HG03520 (cell line): ENCODE data around the gene EPS8L3.
"Not testable (repeated sequence)": the region's sequence is repeated elsewhere in the genome, so short reads cannot be mapped to it uniquely, and the experiment has no call there.

Experiments used
- ATAC-seq: cut with Tn5 transposase; IDR thresholded peaks from one replicate; pipeline ENCODE4 v1.9.1; 2021; ENCODE audit warnings: mild to moderate bottlenecking, moderate library complexity; ENCODE audit not compliant: unreplicated experiment

Gene EPS8L3

DNA sequence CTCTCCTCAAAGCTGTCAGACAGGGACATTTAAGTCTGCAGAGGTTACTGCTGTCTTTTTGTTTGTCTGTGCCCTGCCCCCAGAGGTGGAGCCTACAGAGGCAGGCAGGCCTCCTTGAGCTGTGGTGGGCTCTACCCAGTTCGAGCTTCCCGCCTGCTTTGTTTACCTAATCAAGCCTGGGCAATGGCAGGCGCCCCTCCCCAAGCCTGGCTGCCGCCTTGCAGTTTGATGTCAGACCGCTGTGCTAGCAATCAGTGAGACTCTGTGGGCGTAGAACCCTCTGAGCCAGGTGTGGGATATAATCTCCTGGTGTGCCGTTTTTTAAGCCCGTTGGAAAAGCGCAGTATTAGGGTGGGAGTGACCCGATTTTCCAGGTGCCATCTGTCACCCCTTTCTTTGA is 15.4 kb downstream of the EPS8L3 start:
- ATAC-seq = not testable (repeated sequence)

- no peak for ATAC-seq
Measured at GRCh38 chr1:109740615-109741373, 22.9 kb downstream of the EPS8L3 start, which contains the start of gene GSTM3. Gene GSTM3, minus strand, starts transcription at chr1:109741038. Its CDS starts 751 bp downstream, at chr1:109740287.

- ATAC-seq = no peak
Measured at GRCh38 chr1:109739738-109740614, 23.7 kb downstream of the EPS8L3 start.

GRCh38 chr1:109733236-109733870 is 30.4 kb downstream of the EPS8L3 start:
- no peak for ATAC-seq

DNA sequence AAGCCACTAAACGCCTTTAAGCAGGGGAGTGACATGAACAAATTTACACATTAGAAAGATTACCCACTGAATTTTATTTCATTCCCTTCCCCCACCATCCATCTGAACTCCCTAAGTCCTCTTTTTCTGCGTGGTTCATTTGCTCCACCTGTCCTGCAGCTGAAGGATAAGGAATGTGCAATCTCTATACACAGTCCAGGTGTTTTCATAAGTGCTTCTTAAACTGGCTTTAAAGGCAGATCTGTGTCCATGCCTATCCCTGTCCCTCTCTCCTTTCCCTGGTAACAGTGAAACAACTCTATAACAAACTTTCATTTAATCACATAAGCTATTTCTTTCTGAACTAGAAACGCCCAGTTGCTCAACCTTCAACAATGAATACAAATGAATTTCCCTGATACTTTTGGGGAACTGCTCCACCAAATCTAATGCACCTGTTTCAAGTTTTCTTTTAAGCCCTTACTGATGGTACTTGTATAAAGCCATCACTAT is 31.3 kb downstream of the EPS8L3 start:
- ATAC-seq = no peak

- no peak for ATAC-seq
Measured at GRCh38 chr1:109730666-109731065, 33.1 kb downstream of the EPS8L3 start.

DNA sequence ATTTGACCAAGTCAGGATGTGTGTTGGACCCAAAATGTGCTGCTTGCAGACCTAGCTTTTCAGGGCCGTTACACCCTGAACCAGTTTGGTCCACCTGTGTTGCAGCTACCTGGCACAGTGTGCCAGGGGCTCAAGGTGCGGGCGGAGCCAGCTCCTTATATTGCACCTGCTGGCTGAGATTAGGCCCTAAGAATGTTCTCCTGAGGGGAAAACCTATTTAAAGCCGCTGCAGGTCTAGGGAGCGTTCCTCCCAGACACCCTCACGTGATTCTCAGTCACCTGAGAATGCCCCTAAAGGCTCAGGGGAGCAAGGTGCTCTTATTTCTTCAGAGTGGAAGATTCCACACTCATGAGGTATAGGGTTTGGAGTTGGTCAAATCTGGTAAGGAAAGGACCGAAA is 34.9 kb downstream of the EPS8L3 start:
- no peak for ATAC-seq

- no peak for ATAC-seq
Measured at GRCh38 chr1:109726728-109727373, 36.9 kb downstream of the EPS8L3 start.

DNA sequence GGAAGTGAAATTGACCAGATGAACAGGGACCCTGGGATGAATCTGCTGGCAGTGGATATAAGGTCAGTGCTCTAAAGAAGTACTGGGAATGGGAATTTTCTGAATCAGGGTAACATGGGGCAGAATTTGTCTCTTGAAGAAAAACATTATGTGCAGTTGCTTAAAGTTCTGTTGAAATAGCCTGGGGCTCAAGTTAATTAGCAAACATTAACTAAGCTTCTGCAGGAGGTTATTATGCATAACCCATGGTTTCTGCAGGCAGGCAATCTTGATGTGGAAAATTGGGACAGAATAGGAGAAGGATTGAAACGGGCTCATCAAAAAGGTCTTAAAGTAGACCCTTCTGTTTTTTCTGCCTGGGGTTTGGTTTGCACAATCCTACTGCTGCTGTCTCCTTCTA is 37.7 kb downstream of the EPS8L3 start:
- no peak for ATAC-seq

GRCh38 chr1:109725510-109725909 is 38.2 kb downstream of the EPS8L3 start:
- no peak for ATAC-seq

- no peak for ATAC-seq
Measured at GRCh38 chr1:109724933-109725332, 38.8 kb downstream of the EPS8L3 start.

DNA sequence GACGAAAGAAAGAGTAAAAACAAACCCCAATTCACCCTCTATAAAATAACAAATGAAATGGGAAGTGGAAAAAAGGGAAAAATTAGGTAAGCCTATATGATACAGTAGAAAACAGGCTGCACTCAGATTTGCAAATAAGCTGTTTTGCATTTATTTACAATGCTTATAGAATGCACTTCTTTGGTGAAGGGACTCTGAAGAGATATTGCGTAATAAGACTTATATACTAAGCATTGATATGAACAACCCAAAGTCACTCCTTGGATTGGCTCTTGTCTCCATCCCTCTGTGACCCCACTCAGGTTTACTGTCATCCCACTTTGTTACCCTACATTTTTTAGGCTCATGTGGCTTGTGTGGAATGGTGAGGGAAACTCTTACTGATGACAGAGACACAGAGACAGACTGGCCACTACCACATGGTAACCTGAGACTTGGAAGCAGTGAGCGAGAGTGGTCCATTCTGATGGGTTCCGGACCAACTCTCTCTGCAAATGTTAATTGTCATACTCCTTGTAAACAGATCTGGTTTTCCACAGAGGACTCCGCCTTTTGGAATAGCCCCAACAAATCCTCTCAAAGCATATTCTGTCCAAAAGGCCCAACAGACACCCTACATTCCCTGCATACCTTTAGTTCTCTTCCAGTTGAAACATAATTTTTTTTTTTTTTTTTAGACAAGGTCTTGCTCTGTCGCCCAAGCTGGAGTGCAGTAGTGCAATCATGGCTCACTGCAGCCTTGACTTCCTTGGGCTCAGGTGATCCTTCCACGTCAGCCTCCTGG is 40.6 kb downstream of the EPS8L3 start:
- ATAC-seq = no peak

DNA sequence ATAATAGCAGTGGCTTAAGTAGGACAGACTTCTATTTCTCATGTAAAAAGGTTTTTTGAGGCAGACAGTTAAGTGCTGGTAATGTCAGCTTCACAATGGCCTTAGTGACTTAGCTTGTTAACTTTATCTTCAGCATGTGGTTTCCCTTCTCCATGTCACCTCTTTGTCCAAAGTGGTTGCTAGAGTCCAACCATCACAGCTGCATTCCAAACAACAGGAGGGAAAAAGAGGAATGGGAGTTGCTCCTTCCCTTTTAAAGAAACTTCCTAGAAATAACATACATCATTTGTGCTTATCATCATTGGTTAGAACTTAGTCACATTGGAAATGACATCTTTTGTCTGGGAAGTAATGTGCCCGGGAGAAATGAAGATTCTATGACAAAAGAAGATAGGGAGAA is 41.8 kb downstream of the EPS8L3 start:
- ATAC-seq = no peak

DNA sequence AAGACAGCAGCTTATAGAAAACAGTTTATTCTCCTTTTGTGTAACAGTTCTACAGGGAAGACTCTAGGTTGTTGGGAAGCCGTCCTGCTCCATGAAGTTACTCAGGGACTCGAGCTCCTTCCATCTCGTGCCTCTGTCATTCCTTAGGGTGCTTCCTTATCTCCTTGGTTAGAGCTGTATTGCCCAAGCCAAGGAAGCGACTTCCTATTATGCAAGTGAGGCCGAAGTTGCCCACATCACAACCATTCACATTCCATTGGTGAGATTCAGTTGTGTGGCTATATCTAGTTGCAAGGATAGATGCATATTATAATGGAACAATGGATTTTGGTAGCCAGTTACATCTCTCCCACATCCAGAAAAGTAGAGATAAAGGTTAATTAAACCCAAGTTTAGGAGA is 42.7 kb downstream of the EPS8L3 start:
- ATAC-seq = no peak

- no peak for ATAC-seq
Measured at GRCh38 chr1:109719337-109719837, 44.3 kb downstream of the EPS8L3 start.

- no peak for ATAC-seq
Measured at GRCh38 chr1:109718495-109718894, 45.2 kb downstream of the EPS8L3 start.

DNA sequence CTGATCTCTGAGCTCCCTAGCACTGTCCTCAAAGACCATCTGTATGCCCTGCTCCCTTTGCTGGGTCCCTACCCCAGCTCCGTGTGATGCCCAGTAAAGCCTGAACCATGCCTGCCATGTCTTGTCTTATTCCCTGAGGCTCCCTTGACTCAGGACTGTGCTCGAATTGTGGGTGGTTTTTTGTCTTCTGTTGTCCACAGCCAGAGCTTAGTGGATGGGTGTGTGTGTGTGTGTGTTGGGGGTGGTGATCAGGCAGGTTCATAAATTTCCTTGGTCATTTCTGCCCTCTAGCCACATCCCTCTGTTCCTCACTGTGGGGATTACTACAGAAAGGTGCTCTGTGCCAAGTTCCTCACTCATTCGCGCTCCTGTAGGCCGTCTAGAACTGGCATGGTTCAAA is 46.0 kb downstream of the EPS8L3 start:
- ATAC-seq = no peak

DNA sequence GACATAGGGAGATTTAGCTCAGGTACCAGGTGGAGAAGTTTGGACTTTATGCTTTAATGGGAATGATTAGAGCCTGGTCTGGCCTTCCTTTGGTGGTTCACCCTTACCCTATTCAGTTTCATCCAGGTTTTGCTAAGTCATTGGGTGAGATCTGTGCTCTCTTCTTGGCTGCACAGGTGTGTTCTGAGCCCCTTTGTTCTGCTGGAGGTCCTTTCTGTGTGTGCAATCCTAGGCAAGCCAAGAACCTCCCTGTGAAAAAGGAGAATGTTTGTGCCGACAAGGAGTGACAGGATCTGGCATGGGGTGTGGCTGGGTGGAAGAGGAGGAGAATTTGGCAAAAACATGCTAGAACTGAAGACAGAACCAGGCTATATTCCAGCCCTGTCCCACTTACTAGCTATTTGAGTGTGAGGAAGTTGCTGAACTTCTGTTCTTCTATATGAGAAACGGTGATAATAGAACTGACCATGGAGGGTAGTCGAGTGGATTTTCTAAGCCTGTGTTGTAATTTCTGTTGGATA is 47.1 kb downstream of the EPS8L3 start:
- no peak for ATAC-seq

GRCh38 chr1:109716121-109716520 is 47.6 kb downstream of the EPS8L3 start:
- no peak for ATAC-seq
